Calu3 (cell line): Measurements from ENCODE around the gene GNA12. TPM values are rescaled to one million over a fixed set of nuclear protein-coding genes. Genes with fewer than 3 reads are reported as not detected.
"Not testable (repeated sequence)": the region's sequence is repeated elsewhere in the genome, so short reads cannot be mapped to it uniquely, and the experiment has no call there.

Experiments
- BruUV-seq: library from RNA; stranded (reverse); fragments of 400-500 nt; replicated peaks from 2 replicates; lab custom pipeline; 2021; lab: Mats Ljungman, UMichigan
- CTCF ChIA-PET: fragments of 300-600 bp; sonication (Branson Sonifier 250); formaldehyde crosslinking; loops from one replicate; lab custom pipeline; 2022; ENCODE audit warnings: antibody characterized with exemption; lab: Charles Lee
- DNase-seq: peaks from one replicate; pipeline ENCODE4 v3.0.0; 2022
- H3K27ac Mint-ChIP-seq: one replicate; pipeline ENCODE4 v1.8.0; 2022; ENCODE audit warnings: mixed read lengths; ENCODE audit not compliant: unreplicated experiment
- H3K27me3 Mint-ChIP-seq: one replicate; pipeline ENCODE4 v1.8.0; 2022; ENCODE audit warnings: mixed read lengths; ENCODE audit not compliant: unreplicated experiment
- H3K36me3 Mint-ChIP-seq: one replicate; pipeline ENCODE4 v1.8.0; 2022; ENCODE audit warnings: mild to moderate bottlenecking, moderate library complexity, mixed read lengths; ENCODE audit not compliant: insufficient read depth, unreplicated experiment
- H3K4me1 Mint-ChIP-seq: one replicate; pipeline ENCODE4 v1.8.0; 2022; ENCODE audit warnings: mild to moderate bottlenecking, low read depth, mixed read lengths; ENCODE audit not compliant: unreplicated experiment
- H3K4me3 Mint-ChIP-seq: one replicate; pipeline ENCODE4 v1.8.0; 2022; ENCODE audit warnings: mild to moderate bottlenecking, low read depth, moderate library complexity, mixed read lengths; ENCODE audit not compliant: unreplicated experiment
- H3K9me3 Mint-ChIP-seq: one replicate; pipeline ENCODE4 v1.8.0; 2022; ENCODE audit warnings: low read depth, mixed read lengths; ENCODE audit not compliant: unreplicated experiment
- CTCF ChIP-seq: fragments of 200-600 bp; IDR thresholded peaks from one replicate; pipeline ENCODE4 v1.8.0; 2022; ENCODE audit warnings: antibody characterized with exemption; ENCODE audit not compliant: unreplicated experiment
- intact Hi-C: fragments of 100-400 bp; cut with micrococcal nuclease; formaldehyde crosslinking; loops from one replicate; pipeline ENCODE4 v1.10.0; 2022; ENCODE audit not compliant: unreplicated experiment
- total RNA-seq: library from RNA; stranded (reverse); gene quantifications from 2 replicates; pipeline ENCODE4 v1.2.3, GENCODE V29; 2022

Gene GNA12
- total RNA-seq, 1 experiment from 2014 or later: 78.3 TPM

DNA sequence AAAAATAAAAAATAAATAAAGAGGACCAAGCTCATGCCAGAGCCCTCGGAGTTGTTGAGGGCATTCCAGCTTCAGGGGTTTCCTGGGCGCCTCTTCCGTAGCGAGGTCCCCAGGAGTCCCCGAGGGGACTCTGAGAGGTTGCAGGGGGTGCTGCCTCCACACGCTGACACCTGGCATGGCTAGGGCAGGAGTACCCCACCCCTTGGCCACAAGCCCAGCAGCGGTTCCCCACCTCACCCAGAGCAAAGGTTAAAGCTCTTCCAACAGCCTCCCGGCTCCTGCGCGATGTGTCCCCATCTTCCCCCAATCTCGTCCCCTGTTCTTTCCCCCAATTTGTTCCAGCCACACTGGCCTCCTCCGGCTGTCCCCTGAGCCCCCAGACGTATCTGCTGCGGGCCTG lies 151.6 kb downstream of the GNA12 start:
- BruUV-seq: no TSS peak
- CTCF ChIA-PET: interaction anchor here (0.6 to 1.2 kb wide), 3 partner anchors 9 to 1030 kb away, joined by 3 to 9 read pairs (median 3); no protein-coding TSS in a partner anchor
- Mint-ChIP-seq H3K4me1 (peaks cover 30% of the 10 kb centered on the region), H3K36me3 (no peaks in the 10 kb centered on the region), H3K27ac (no peak overlapping the region), H3K4me3 (no peak overlapping the region), H3K27me3 (peaks cover 42% of the 10 kb centered on the region), H3K9me3 (no peaks in the 10 kb centered on the region)
- no peak for DNase-seq
- TF ChIP-seq CTCF: no peak
- intact Hi-C loops: no loop called here

DNA sequence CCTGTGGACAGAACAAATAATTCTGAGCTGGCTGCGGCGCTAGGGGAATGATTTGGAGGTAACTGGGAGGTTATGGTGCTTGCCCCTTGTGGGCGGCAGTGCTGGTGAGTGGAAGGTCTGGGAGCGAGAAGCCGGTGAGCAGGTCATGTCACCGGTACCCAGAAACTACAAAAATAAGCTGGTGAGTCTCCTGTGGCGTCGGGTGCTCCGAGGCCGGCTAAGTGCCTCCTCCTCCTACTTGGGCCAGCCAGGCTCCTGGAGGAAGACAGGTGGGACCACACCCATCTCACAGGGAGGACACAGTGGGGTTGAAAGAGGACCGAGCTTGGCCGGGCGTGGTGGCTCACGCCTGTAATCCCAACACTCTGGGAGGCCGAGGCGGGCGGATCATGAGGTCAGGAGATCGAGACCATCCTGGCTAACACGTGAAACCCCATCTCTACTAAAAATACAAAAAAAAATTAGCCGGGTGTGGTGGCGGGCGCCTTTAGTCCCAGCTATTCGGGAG lies 152.1 kb downstream of the GNA12 start:
- H3K27me3 Mint-ChIP-seq: peaks cover 48% of the 10 kb centered on the region
- H3K9me3 Mint-ChIP-seq, H3K36me3 Mint-ChIP-seq, intact Hi-C loops, H3K4me3 Mint-ChIP-seq, DNase-seq, BruUV-seq, H3K27ac Mint-ChIP-seq: not testable (repeated sequence)
- CTCF ChIA-PET: interaction anchor here (0.6 to 1.2 kb wide), 3 partner anchors 10 to 1029 kb away, joined by 3 to 9 read pairs (median 3); no protein-coding TSS in a partner anchor
- peaks cover 34% of the 10 kb centered on the region for H3K4me1 Mint-ChIP-seq

DNA sequence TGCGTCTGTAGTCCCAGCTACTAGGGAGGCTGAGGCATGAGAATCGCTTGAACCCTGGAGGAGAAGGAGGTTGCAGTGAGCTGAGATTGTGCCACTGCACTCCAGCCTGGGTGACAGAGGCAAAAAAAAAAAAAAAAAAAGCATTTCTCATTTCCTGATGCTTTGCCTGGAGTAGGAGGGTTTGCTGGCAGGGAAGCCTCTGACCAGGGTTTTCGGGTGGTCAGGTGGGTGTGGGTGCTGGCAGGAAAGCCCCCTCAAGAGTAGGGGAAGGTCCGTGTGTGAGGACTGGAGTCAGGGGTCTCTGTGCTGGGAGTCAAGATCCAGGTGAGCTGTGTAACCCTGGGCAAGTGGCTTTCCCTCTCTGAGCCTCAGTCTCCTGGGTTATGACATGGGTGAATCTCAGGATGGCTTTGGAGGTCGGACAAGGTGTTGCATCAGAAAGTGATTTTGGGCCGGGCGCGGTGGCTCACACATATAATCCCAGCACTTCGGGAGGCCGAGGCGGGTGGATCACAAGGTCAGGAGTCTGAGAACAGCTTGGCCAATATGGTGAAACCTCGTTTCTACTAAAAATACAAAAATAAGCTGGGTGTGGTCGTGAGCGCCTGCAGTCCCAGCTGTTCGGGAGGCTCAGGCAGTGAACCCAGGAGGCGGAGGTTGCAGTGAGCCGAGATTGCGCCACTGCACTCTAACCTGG lies 152.9 kb downstream of the GNA12 start:
- no TSS peak for BruUV-seq
- Mint-ChIP-seq H3K36me3 (no peaks in the 10 kb centered on the region), H3K4me3 (no peak overlapping the region), H3K27ac (no peak overlapping the region), H3K4me1 (peaks cover 34% of the 10 kb centered on the region), H3K27me3 (peaks cover 56% of the 10 kb centered on the region), H3K9me3 (no peaks in the 10 kb centered on the region)
- TF ChIP-seq CTCF: no peak
- CTCF ChIA-PET: interaction anchor here (0.6 to 2.7 kb wide), 3 partner anchors 10 to 1846 kb away, joined by 3 to 9 read pairs (median 9); no protein-coding TSS in a partner anchor
- intact Hi-C loops: no loop called here
- DNase-seq: no peak

GRCh38 chr7:2689951-2690705 lies 154.0 kb downstream of the GNA12 start:
- no peak for DNase-seq
- CTCF ChIA-PET: interaction anchor here (0.6 to 2.7 kb wide), 7 partner anchors 9 to 1847 kb away, joined by 3 to 9 read pairs (median 4); no protein-coding TSS in a partner anchor
- intact Hi-C loops: loop anchor here (10.0 kb wide), 1 partner anchor 125 kb away; no protein-coding TSS in a partner anchor
- Mint-ChIP-seq H3K9me3 (no peaks in the 10 kb centered on the region), H3K36me3 (no peaks in the 10 kb centered on the region), H3K4me3 (no peak overlapping the region), H3K27ac (no peak overlapping the region), H3K27me3 (peaks cover 61% of the 10 kb centered on the region), H3K4me1 (peaks cover 34% of the 10 kb centered on the region)
- TF ChIP-seq CTCF: no peak
- no TSS peak for BruUV-seq
